G401 (cell line): ENCODE data around the gene FOLR2. TPM values are rescaled to one million over a fixed set of nuclear protein-coding genes. Genes with fewer than 3 reads are reported as not detected.
"Not testable (repeated sequence)": the region's sequence is repeated elsewhere in the genome, so short reads cannot be mapped to it uniquely, and the experiment has no call there.

Source experiments
- DNase-seq: peaks from one replicate; pipeline ENCODE4 v3.0.0-alpha.2; 2015; ENCODE audit warnings: low spot score
- in situ Hi-C: cut with HindIII; loops from 2 replicates; pipeline ENCODE4 v1.10.0; 2016; ENCODE audit warnings: low sequenced_read_pairs, mixed read lengths
- total RNA-seq: library from RNA; depleted of rRNA; stranded (reverse); fragments of >200 nt; shearing (Covaris generic); gene quantifications from 2 replicates; pipeline ENCODE4 v1.2.3, GENCODE V29; 2014; rRNA removed

FOLR2 gene
- total RNA-seq, 1 experiment from 2014 or later: not detected

DNA sequence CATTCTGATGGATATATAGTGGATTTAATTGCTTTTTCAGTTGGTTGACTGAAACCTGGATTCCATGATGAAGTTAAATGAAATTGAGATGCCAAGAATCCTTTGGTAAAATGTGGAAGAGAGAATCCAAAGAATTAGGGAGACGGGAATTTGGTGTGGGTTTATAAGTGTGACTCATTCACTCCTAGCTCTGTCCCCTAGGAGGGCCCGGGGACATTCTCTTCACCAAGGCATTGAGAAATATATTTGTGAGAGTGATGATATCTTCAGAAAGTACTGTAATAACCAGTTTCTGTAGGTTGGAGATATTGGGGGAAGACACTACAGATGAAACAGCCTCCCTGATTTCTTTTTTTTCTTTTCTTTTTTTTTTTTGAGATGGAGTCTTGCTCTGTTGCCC is 41.0 kb downstream of the FOLR2 start:
- in situ Hi-C loops: no loop called here
- no peak for DNase-seq

DNA sequence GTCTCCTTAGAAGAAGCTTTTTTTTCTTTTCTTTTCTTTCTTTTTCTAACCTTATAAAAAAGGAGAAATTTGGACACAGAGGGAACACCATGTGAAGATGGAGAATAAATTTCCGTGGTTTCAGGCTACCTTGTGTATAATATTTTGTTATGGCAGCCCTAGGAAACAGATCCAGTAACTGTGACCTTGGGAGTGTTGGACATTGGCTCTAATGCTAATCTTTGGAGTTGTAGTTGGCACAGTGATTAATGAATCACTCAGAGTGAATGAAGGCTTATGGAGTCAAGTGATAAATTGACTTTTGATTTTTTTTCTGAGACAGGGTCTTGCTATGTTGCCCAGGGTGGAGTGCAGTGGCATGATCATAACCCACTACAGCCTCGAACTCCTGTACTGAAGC is 42.9 kb downstream of the FOLR2 start:
- no peak for DNase-seq
- in situ Hi-C loops: no loop called here

DNA sequence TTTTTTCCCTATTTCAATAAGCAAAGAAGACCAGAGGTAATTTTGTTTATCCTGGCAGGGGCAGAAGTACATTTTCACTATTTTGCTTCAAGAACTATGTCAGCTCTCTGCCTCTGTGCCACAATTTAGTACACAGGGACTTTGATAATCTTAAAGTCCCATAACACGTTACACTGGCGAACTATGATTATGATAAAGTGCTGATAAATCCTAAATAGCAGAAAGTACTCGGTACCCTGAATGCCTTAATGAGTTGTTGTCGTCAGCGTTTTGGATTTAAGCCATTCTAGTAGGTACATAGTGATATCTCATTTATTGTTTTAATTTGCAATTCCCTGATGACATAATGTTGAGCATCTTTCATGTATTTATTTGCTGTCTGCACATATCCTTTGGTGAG is 44.0 kb downstream of the FOLR2 start:
- in situ Hi-C loops: no loop called here
- DNase-seq: no peak

DNA sequence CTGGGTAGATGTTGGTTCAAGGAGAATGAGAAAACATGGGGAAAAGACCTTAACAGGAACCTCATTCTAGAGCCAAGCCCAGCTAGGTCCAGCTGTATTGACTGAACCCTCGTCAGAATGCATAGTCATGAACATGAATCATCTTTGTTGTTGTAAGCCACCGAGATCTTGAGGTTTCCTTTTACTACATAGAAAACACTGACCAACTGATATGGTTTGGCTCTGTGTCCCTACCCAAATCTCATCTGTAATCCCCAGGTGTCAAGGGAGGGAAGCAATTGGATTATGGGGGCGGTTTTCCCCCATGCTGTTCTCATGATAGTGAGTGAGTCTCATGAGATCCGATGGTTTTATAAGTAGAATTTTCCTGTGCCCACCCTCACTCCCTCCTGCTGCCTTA is 46.8 kb downstream of the FOLR2 start:
- no peak for DNase-seq
- in situ Hi-C loops: no loop called here

DNA sequence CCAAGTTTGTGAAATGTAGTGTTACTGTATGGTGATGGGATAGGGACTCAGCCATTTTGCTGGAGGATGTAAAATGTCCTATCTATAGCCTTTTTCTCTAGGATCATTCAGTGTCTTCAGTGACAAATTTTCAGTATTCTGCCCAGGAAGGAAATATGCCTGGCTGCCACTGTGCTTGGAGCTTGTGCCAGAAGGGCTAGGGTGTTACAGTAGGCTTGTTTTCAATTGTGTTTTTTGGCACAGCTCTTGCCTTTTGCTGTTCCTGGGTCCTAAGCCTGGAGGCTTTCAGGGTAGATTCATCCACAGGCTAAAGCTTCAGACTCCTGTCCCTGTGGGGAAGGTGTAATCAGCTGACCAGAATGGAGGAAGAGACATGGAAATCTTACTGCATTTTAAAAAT is 49.4 kb downstream of the FOLR2 start:
- no peak for DNase-seq
- in situ Hi-C loops: no loop called here

DNA sequence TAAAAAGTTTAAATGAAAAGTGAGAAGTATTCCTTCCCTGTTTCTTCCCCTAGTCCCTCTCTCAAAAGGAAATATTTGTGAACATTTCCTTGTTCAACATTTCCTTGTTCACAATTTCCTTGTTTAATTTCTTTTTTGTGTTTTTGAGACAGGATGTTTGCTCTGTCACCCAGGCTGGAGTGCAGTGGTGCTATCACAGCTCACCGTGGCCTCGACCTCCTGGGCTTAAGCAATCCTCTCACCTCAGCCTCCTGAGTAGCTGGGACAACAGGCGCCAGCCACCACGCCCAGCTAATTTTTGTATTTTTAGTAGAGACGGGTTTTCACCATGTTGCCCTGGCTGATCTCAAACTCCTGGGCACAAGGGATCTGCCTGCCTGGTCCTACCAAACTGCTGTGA is 50.4 kb downstream of the FOLR2 start:
- DNase-seq, in situ Hi-C loops: not testable (repeated sequence)

DNA sequence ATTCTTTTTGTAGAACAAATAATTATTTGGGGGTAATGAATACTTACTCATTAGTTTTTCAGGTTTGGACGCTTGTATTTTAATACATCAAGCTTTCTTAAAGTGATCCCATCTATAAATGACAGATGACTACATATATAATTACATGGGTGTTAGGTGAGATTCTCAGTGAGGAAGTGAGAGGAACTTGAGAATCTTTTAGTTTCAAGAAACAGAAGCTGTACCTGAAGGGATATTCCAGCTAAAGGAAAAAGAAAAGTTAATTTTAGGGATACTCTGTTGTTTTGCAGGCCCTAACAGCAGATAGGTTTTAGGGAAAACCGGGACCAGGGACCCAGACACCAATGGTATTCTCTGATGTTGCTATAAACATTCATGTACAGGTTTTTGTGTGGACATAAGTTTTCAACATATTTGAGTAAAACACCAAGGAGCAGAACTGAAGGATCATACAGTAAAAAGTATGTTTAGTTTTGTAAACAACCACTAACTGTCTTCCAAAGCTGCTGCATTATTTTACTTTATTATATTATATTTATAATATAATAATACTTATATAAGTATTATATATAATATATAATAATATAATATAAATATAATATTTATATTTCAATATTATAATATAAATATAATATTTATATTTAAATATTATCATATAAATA is 51.5 kb downstream of the FOLR2 start:
- in situ Hi-C loops: no loop called here

More for the DNA sequence above, 51.5 kb downstream of the FOLR2 start:
- no peak for DNase-seq

Other genes with a start within 250 kb of the FOLR2 start
- 0.25 and 5.6 TPM in 2 replicates for gene IL18BP, start 217.9 kb upstream of the FOLR2 start, total RNA-seq
- 128 and 136 TPM in 2 replicates for gene NUMA1, start 136.3 kb upstream of the FOLR2 start, total RNA-seq
- 7.1 and 10.8 TPM in 2 replicates for gene LRRC51, start 135.9 kb upstream of the FOLR2 start, total RNA-seq
- gene LAMTOR1, start 113.5 kb upstream of the FOLR2 start, total RNA-seq: 185 and 194 TPM in 2 replicates
- not detected in 2 replicates for gene TOMT, start 110.9 kb upstream of the FOLR2 start, total RNA-seq
- 19.5 and 28.7 TPM in 2 replicates for gene ANAPC15, start 104.1 kb upstream of the FOLR2 start, total RNA-seq
- gene FOLR3, start 81.1 kb upstream of the FOLR2 start, total RNA-seq: not detected in 2 replicates
- 1.4 TPM in 1 of 2 replicates, not detected in the other for gene FOLR1, start 24.7 kb upstream of the FOLR2 start, total RNA-seq
- 53.0 and 60.1 TPM in 2 replicates for gene INPPL1, start 8.0 kb downstream of the FOLR2 start, total RNA-seq
- gene PHOX2A, start 27.4 kb downstream of the FOLR2 start, total RNA-seq: not detected in 2 replicates
- gene CLPB, start 217.7 kb downstream of the FOLR2 start, total RNA-seq: 35.5 and 56.5 TPM in 2 replicates